Hair follicular keratinocyte (primary cell): Measurements from ENCODE around the gene SLC8A2. TPM values are rescaled to one million over a fixed set of nuclear protein-coding genes. Genes with fewer than 3 reads are reported as not detected.

Source experiments
- total RNA-seq: library from RNA; depleted of rRNA; stranded (reverse); fragments of >200 nt; gene quantifications from 2 replicates; pipeline ENCODE4 v1.2.3, GENCODE V29; 2015

The SLC8A2 gene
- total RNA-seq = 0.16 TPM in 1 of 2 replicates, not detected in the other

DNA sequence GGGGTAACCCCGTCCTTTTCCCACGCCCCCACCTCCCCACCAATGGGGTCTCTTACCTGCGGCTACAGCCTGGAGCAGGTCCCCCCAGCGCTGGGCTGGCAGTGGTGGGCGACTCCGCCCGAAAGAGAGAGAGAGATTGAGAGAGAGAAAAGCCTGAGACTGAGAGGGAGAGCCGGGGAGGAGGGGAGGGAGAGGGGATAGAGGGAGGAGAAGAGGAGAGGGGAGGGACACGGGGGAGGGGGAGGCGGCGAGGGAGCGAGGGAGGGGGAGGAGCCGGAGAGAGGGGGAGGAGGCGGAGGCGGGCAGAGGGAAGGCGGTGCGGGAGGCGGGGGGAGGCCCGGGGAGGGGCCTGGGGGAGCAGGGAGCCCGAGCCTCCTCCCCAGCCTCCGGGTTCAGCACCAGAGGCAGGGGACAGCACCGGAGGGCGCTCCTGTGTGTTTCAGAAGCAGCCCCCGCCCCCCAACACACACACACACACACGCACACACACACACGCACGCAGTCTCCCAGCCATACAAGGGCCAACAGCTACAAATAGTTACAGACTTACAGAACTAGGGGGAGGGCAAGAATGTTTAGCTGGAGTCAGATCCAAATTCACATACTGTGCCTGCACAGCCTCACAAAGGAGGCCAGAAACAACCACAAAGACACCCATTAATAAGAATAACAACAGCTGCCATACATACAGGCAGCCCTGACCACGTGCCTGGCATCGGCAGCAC lies at the start of gene SLC8A2:
SLC8A2 (minus strand) TSS at position 161 of the 725 bp plus-strand sequence. CDS start 5,490 bp downstream, outside the sequence.

DNA sequence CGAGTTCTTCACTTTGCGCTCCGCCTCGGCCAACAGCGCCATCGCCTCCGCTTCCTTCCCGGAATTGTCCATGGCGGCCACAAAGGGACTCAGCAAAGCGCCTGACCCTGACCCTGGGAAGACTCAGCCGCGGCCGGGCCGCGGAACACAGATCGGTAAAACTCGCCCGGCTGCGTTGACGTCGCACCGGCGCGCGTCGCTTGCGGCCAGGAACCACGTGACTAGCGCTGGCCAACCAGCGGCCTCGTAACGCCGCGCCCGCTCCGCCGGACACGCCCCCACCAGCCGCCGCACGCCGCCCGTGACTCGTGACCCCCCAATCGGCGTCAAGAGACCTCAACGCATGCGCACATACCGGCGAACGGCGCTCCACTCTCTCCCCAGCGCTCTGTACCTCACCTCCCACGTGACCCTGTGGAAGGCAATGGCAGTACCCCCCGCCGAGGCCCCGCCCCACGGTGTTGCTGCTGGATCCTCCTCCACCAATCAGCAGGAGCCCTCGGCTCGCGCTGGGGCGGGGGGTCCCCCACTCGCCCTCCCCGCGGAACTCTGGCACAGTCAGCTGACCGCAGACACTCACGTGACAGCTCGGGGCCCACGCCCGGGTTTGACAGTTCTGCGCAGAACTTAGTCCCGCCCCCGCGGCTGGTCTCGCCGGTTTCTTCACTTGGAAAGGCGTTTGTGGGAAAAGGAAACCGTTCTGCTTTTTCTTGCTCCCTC lies 43.3 kb upstream of the SLC8A2 start, which contains the start of gene NAPA:
NAPA (minus strand) TSS at position 195 of the 720 bp plus-strand sequence; CDS start at position 72, 123 bp downstream.

GRCh38 chr19:47483800-47484690 lies 12.4 kb upstream of the SLC8A2 start, which contains the start of gene KPTN:
Gene KPTN (minus strand): TSS chr19:47484219. CDS start chr19:47484160, 59 bp downstream.

GRCh38 chr19:47419030-47419783 lies 52.5 kb downstream of the SLC8A2 start, which contains the start of gene MEIS3:
Gene MEIS3 (minus strand): TSS chr19:47419527. CDS start chr19:47419081, 446 bp downstream.

Other genes starting within 250 kb of the SLC8A2 start
- 3.8 and 12.5 TPM in 2 replicates for gene BBC3, start 240.7 kb downstream of the SLC8A2 start, total RNA-seq
- gene CCDC9, start 215.4 kb downstream of the SLC8A2 start, total RNA-seq = 11.9 and 12.0 TPM in 2 replicates
- 3.5 and 4.6 TPM in 2 replicates for gene INAFM1, start 197.0 kb downstream of the SLC8A2 start, total RNA-seq
- gene C5AR1, start 162.0 kb downstream of the SLC8A2 start, total RNA-seq = not detected in 2 replicates
- not detected in 2 replicates for gene C5AR2, start 139.7 kb downstream of the SLC8A2 start, total RNA-seq
- 15.9 and 17.2 TPM in 2 replicates for gene DHX34, start 122.6 kb downstream of the SLC8A2 start, total RNA-seq
- 0.80 and 7.3 TPM in 2 replicates for gene MEIS3, start 52.4 kb downstream of the SLC8A2 start, total RNA-seq
- 2.9 and 3.2 TPM in 2 replicates for gene KPTN, start 12.3 kb upstream of the SLC8A2 start, total RNA-seq
- gene NAPA, start 43.2 kb upstream of the SLC8A2 start, total RNA-seq = 71.0 and 88.9 TPM in 2 replicates
- not detected in 2 replicates for gene ZNF541, start 101.3 kb upstream of the SLC8A2 start, total RNA-seq
- 5.9 and 6.0 TPM in 2 replicates for gene BICRA, start 137.2 kb upstream of the SLC8A2 start, total RNA-seq
- gene EHD2, start 241.5 kb upstream of the SLC8A2 start, total RNA-seq = 80.8 and 117 TPM in 2 replicates